HL-60/S4 treated with retinoic acid at 250 ng/mL for 4 days and 3 days (cell line): ENCODE results near the gene SH2B2.

ENCODE experiments used
- in situ Hi-C: fragments of 300-500 bp; cut with MboI; formaldehyde crosslinking; loops from 2 replicates; pipeline ENCODE4 v1.7.0; 2022; ENCODE audit warnings: low sequenced_read_pairs

Gene SH2B2

DNA sequence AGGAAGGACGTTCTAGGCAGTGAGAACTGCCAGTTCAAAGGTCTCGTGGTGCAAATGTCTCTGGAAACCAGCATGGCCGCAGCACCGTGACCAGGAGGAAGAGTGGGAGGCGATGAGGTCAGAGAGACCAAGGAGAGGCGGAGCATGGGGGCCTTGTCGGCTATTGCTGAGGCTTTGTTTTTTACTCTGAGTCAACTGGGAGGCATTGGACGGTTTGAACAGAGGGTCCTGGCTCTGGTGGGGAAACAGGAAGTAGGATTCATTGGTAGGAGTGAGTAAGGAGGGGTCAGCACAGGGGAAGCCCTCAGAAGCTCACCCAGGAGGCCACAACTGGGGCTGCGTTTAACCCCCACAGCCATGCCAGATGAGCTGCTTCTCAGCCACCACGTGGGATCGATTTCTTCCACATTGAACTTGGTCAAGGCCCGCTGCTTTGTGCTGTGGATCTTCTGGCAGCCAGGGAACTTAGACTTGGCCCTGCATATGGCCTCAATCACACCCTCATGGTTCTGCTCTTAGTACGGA lies 22.2 kb upstream of the SH2B2 start:
- in situ Hi-C loops: loop anchor here (10.0 kb wide), 1 partner anchor 900 kb away; the partner anchor contains the start of gene COL26A1

- in situ Hi-C loops: loop anchor here (10.0 kb wide), 1 partner anchor 902 kb away; the partner anchor contains the start of gene COL26A1
Observed at GRCh38 chr7:102266541-102266940, 20.1 kb upstream of the SH2B2 start.

DNA sequence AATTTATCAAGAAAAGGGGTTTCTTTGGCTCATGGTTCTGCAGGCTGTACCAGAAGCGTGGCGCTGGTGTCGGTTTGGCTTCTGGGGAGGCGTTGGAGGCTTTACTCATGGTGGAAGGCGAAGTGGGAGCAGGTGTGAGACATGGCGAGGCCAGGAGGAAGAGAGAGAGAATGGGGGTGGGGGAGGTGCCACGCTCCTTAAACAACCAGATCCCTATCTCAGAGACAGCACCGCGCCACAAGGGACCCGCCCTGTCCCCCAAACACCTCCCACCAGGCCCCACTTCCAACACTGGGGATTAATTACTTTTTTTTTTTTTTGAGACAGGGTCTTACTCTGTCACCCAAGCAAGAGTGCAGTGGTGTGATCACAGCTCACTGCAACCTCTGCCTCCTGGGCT lies 18.0 kb upstream of the SH2B2 start:
- in situ Hi-C loops: loop anchor here (10.0 kb wide), 1 partner anchor 904 kb away; the partner anchor contains the start of gene COL26A1

DNA sequence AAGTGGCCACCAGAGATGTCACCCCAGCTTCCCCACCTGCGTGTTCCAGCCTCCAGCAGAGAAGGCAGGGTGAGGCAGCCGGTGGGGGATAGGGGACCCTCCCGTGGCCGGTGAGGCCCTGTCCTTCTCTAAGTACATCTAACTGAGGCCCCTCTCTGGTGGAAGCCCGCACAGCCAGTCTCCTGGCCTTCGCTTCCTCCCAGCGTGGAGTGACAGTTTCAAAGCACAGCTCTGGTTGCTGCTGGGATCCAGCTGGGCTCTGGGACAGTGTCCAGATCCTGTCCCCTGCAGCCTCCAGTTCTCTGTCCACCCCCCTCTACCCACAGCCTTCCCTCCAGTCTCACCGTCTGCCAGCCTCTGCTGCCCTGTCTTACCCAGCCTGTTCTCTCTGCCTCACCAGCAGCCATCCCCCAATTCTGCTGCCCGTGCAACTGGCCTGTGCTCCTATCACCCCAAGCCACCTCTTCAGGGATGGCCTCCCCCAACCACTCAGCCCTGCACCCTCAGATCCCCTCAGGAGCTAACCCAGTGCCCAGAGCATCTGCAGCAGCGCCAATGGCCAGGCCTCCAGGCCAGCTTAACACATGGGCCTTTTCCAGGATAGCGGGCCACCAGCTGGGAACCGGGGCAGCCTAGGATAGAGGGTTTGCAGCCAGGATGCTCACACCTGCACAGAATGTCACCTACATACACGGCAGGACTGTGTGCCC lies 16.3 kb upstream of the SH2B2 start:
- in situ Hi-C loops: no loop called here

DNA sequence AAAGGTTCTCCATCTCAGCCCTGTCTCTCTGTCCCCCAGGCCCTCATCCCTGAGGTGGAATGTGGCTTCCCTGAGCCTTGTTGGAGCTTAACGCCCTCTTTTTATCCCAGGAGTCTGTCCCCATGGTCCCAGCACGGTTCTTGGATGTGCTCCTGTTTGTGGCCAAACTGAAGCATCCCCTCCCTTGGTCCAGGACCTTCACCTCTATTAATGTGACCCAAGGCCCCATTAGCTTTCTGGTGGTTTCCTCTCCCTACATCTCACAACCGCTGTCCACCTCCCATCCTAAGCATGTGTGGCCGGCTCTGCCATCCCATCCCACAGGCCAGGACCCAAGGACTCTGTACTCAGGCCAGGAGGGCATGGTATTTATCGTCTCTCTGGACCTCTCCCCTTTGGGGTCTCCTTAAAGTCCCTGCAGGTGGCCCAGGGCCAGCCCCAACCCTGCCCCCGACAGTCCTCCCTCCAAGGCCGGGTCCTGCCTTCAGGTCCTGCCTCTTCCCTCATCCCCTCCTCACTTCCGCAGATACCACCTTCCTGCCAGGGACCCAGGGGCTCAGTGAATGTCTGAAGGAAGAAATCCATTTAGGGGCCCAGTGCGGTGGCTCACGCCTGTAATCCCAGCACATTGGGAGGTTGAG lies 15.4 kb upstream of the SH2B2 start:
- in situ Hi-C loops: no loop called here

DNA sequence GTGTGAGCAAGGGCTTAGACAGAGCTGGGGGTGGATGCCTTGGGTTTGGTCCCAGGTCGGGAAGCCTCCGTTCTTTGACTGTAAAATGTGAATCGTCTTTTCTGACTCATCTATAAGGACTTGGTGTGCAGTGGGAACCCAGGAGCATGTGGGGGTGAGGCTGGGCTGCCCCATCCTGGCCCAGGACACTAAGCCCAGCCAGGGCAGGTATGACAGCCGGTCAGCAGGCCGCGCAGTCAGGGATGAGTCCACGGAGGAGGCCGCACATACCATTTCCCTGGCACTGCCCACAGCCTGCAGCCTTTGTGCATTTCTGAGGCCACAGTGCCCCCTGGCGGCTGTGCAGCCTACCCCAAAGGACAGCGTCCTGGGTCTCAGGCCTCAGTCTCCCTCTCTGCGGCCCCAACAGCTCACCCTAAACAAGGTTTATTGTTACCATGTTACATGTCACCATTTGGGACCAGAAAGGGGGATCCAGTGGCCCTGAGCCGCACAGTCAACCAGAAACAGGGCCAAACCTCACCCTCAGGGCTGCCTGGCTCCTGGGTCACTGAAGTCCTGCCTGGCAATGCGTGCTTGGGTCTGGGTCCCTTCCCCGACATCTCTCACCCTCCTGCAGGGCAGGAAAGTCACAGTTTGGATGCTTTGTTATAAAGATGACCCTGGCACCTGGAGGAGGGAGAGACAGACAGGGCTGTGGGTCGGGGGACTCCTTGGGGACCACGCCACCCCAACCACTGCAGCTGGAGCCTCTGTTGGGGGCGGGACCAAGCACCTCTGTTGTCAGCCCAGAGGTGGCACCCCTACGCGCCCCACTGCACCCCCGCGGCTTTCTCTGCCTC lies 14.4 kb upstream of the SH2B2 start:
- in situ Hi-C loops: no loop called here

- in situ Hi-C loops: no loop called here
Observed at GRCh38 chr7:102272917-102273748, 13.5 kb upstream of the SH2B2 start.

DNA sequence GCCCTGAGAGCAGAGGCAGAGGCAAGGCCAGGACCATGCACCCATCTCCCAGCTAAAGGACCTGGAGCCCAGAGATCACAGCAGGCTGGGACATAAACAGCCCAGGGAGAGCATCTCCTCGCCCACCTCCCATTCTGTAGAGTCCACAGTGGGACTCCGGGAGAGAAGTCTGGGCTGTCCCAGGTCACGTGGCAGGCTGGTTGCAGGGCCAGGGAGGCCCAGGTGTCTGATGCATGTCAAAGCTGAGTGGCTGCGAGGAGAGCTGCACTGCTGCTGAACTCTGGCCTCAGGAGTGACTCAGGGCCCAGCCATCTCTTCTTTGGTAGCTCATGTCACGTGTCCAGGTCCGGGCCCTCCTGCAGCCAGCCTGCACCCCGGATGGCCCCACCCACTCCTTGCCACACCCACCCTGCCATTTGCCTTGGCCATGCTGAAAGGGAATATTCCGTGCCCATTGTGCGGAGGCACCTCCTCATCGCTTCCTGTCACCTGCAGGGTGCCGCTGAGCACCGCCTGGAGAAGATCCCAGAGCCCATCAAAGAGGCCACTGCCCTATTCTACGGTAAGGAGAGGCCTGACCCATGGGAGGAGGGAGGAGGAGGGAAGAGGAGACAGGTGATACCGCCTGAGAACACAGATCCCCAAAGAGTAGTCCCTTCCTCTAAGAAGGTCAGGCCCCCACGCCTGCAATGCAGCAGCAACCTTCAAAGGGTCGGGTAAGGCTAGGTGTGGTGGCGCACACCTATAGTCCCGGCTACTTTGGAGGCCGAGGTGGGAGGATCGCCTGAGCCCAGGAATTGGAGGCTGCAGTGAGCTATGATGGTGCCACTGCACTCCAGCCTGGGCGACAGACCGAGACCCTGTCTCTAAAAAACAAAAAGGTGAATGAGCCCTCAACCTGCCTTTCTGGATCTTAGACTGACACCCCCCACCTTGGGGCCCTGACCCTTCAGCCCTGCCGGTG lies 12.6 kb upstream of the SH2B2 start:
- in situ Hi-C loops: no loop called here

DNA sequence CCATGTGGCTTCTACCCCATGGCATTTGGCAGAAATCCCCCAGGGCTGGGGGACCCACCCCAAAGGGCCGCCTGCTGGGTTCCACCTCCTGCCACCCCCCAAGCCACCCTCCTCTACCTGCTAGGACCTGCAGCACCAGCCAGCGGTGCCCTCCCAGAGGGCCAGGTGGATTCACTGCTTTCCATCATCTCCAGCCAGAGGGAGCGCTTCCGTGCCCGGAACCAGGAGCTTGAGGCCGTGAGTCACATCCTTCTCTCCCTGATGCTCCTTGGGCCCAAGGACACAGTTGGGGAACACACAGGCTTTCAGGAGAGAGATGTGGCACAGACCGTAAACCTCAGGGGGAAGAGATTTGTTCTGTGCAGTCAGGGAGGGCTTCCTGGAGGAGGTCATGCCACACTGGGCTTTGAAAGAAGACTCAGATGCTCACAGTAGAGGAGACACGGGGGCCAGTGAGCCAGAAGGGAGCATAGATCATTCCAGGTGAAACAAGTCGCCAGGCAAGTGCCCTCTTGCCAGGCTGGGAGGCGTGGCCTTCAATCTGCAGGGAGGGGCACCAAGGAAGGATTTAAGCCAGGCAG lies 11.5 kb upstream of the SH2B2 start:
- in situ Hi-C loops: loop anchor here (5.0 kb wide), 1 partner anchor 738 kb away; no protein-coding TSS in a partner anchor

DNA sequence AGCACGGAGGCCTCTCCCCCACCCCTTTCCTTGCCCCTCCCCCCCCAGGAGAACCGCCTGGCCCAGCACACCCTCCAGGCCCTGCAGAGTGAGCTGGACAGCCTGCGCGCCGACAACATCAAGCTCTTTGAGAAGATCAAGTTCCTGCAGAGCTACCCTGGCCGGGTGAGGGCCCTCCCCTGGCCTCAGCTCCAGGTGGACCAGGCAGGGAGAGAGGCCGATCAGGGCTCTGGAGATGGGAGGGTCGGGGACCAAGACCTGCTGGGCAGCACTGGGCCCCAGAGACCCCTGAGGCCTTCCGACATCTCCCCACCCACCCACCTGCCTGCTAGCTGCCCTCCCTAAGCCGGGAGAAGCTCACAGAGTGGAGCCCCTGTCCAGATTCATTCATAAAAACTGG lies 8.8 kb upstream of the SH2B2 start:
- in situ Hi-C loops: loop anchor here (5.0 kb wide), 1 partner anchor 741 kb away; no protein-coding TSS in a partner anchor

DNA sequence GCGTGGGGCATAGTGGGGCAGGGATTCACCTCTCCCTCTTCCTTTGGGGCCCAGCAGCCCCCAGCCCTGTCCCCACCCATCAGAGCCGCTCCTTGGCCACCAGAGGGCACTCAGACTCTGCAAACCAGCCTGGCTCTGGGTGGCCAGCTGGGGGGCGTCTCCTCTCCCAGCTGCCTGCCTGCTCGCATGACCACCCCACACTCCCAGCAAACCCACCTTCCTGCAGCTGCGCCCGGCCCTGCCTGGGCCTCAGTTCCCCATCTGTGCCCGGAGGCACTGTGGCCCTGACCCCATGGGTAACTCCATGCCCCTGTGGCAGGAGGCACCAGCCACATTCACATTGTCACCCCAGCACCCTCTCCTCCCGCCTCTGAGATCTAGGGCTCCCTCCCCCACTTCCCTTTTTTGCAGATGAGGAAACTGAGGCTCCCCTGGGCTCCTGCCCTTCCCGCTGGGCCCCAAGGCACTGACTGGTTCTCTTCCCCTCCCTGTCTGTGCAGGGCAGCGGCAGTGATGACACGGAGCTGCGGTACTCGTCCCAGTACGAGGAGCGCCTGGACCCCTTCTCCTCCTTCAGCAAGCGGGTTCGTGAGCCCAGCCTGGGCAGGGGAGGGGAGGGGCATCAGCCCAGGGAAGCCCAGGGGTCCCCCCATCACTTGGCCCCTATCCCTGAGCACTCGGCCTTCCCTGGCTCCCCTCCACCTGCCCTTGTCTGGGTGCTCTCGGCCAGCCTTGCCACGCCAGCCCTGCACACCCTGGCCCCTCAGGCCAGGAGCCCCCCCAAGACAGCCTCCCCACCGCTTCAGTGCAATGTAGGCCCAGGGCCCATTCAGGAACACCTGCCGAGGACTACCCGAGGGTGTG lies 6.9 kb upstream of the SH2B2 start:
- in situ Hi-C loops: loop anchor here (5.0 to 10.0 kb wide), 3 partner anchors 113 to 742 kb away; partner anchors contain the start of genes ALKBH4 and LRWD1

GRCh38 chr7:102280521-102280920 lies 6.1 kb upstream of the SH2B2 start:
- in situ Hi-C loops: loop anchor here (5.0 to 10.0 kb wide), 2 partner anchors 112 to 184 kb away; partner anchors contain the start of genes ALKBH4 and LRWD1

DNA sequence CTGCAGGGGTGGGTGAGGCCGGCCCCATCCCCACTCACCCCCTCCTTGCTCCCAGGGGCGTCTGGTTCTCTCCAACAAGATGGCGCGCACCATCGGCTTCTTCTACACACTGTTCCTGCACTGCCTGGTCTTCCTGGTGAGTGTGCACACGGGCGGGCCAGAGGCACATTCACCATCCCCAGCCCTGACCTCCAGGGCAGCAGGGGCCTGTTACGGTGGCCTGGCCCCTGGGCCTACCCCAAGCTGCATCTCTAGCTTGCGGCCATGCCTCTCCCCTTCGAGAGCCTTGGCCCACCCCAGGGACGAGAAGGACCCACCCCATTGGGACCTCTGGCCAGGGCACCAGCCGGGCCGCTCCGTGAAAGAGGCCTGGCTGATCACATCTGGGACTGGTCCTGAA lies 4.9 kb upstream of the SH2B2 start:
- in situ Hi-C loops: loop anchor here (5.0 to 10.0 kb wide), 2 partner anchors 111 to 183 kb away; partner anchors contain the start of genes ALKBH4 and LRWD1

DNA sequence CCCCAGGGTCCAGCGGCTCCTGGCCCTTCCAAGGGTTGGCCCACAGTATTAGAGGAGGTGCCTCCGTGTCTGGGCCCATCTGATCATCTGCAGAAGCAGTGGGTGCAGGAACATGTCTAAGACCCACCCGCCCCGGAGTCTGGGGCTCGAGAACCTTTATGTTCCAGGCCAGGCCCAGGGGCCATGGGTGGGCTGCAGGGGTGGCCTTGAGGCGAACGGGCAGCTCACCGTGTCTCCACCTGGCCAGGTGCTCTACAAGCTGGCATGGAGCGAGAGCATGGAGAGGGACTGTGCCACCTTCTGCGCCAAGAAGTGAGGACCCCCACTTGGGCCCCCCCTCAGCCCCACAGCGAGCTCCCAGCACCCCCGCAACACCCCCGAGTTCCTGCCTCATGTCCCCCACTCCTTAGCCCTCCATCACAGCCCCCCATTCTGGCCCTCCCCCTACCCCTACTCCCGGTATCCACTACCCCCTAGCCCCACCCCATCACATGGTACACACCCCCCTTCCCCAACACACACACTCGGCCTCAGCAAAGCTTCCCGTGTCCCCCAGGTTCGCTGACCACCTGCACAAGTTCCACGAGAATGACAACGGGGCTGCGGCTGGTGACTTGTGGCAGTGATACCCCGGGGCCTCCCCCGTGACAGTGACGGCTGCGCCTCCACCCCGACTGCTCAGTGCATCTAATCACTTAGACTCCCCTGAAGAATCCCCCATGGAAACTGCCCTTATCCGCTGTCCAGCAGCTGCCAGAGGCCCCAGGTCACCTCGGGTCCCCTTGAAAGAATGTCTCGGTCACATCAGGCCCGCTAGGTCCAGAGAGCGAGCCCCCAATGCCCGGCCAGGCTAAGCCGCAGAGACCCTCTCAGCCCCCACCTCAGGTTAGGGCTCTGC lies 4.0 kb upstream of the SH2B2 start:
- in situ Hi-C loops: loop anchor here (5.0 to 10.0 kb wide), 2 partner anchors 110 to 182 kb away; partner anchors contain the start of genes ALKBH4 and LRWD1

GRCh38 chr7:102283477-102284189 lies 3.0 kb upstream of the SH2B2 start:
- in situ Hi-C loops: loop anchor here (5.0 to 10.0 kb wide), 2 partner anchors 109 to 181 kb away; partner anchors contain the start of genes ALKBH4 and LRWD1
